Nephron progenitor cell (in vitro differentiated cells): ENCODE results near the gene TYRP1.

Source experiments
- DNase-seq: peaks from one replicate; pipeline ENCODE4 v3.0.0; 2021
- H3K27ac Mint-ChIP-seq: 2 replicates; pipeline ENCODE4 v1.8.0; 2021; ENCODE audit warnings: mild to moderate bottlenecking, moderate library complexity, mixed read lengths
- H3K27me3 Mint-ChIP-seq: 2 replicates; pipeline ENCODE4 v1.8.0; 2021; ENCODE audit warnings: mild to moderate bottlenecking, low read depth, mixed read lengths; ENCODE audit not compliant: poor library complexity
- H3K36me3 Mint-ChIP-seq: 2 replicates; pipeline ENCODE4 v1.8.0; 2021; ENCODE audit warnings: low read depth, mixed read lengths
- H3K4me1 Mint-ChIP-seq: 2 replicates; pipeline ENCODE4 v1.8.0; 2021; ENCODE audit warnings: mixed read lengths
- H3K4me3 Mint-ChIP-seq: 2 replicates; pipeline ENCODE4 v1.8.0; 2021; ENCODE audit warnings: mild to moderate bottlenecking, moderate library complexity, mixed read lengths
- H3K9me3 Mint-ChIP-seq: 2 replicates; pipeline ENCODE4 v1.8.0; 2021; ENCODE audit warnings: mild to moderate bottlenecking, moderate library complexity, mixed read lengths
- CTCF ChIP-seq: fragments of 200-600 bp; sonication (generic); IDR thresholded peaks from 2 replicates; pipeline ENCODE4 v1.5.0; 2021; ENCODE audit warnings: antibody characterized with exemption

Gene TYRP1

GRCh38 chr9:12657233-12657632, 36.0 kb upstream of the TYRP1 start:
- Mint-ChIP-seq H3K27me3 (no peaks in the 10 kb centered on the region), H3K4me1 (no peaks in the 10 kb centered on the region), H3K9me3 (no peaks in the 10 kb centered on the region), H3K4me3 (no peak overlapping the region), H3K36me3 (no peaks in the 10 kb centered on the region), H3K27ac (no peak overlapping the region)
- no peak for TF ChIP-seq CTCF
- DNase-seq, result no peak

- Mint-ChIP-seq H3K27ac (no peak overlapping the region), H3K4me3 (no peak overlapping the region), H3K36me3 (no peaks in the 10 kb centered on the region), H3K4me1 (no peaks in the 10 kb centered on the region), H3K9me3 (no peaks in the 10 kb centered on the region), H3K27me3 (no peaks in the 10 kb centered on the region)
- no peak for DNase-seq
- TF ChIP-seq CTCF, result no peak
Measured at GRCh38 chr9:12657998-12658397, 35.2 kb upstream of the TYRP1 start.

GRCh38 chr9:12658531-12659209, 34.5 kb upstream of the TYRP1 start:
- no peaks in the 10 kb centered on the region for H3K27me3 Mint-ChIP-seq
- no peaks in the 10 kb centered on the region for H3K4me1 Mint-ChIP-seq
- H3K36me3 Mint-ChIP-seq, result no peaks in the 10 kb centered on the region
- no peak for DNase-seq
- TF ChIP-seq CTCF, result no peak
- no peak overlapping the region for H3K4me3 Mint-ChIP-seq
- no peak overlapping the region for H3K27ac Mint-ChIP-seq
- no peaks in the 10 kb centered on the region for H3K9me3 Mint-ChIP-seq

GRCh38 chr9:12659220-12659619, 34.0 kb upstream of the TYRP1 start:
- no peaks in the 10 kb centered on the region for H3K36me3 Mint-ChIP-seq
- no peak for TF ChIP-seq CTCF
- H3K9me3 Mint-ChIP-seq, result no peaks in the 10 kb centered on the region
- H3K27me3 Mint-ChIP-seq, result no peaks in the 10 kb centered on the region
- no peak for DNase-seq
- H3K4me1 Mint-ChIP-seq, result no peaks in the 10 kb centered on the region
- no peak overlapping the region for H3K27ac Mint-ChIP-seq
- H3K4me3 Mint-ChIP-seq, result no peak overlapping the region

- no peaks in the 10 kb centered on the region for H3K36me3 Mint-ChIP-seq
- no peaks in the 10 kb centered on the region for H3K4me1 Mint-ChIP-seq
- H3K9me3 Mint-ChIP-seq, result no peaks in the 10 kb centered on the region
- H3K27ac Mint-ChIP-seq, result no peak overlapping the region
- H3K4me3 Mint-ChIP-seq, result no peak overlapping the region
- TF ChIP-seq CTCF, result peak; percentile 8
- DNase-seq, result no peak
- no peaks in the 10 kb centered on the region for H3K27me3 Mint-ChIP-seq
Measured at GRCh38 chr9:12666813-12667212, 26.4 kb upstream of the TYRP1 start.

GRCh38 chr9:12667892-12668291, 25.3 kb upstream of the TYRP1 start:
- DNase-seq, result no peak
- TF ChIP-seq CTCF, result no peak
- H3K36me3 Mint-ChIP-seq, result no peaks in the 10 kb centered on the region
- no peaks in the 10 kb centered on the region for H3K4me1 Mint-ChIP-seq
- no peak overlapping the region for H3K27ac Mint-ChIP-seq
- no peak overlapping the region for H3K4me3 Mint-ChIP-seq
- H3K9me3 Mint-ChIP-seq, result no peaks in the 10 kb centered on the region
- no peaks in the 10 kb centered on the region for H3K27me3 Mint-ChIP-seq
